ENCODE results near the gene B4GALNT3. TPM values are rescaled to one million over a fixed set of nuclear protein-coding genes. Genes with fewer than 3 reads are reported as not detected.
A peak's percentile ranks its signal among the peaks of the same experiment; 100 is the strongest.
"Not testable (repeated sequence)": the region's sequence is repeated elsewhere in the genome, so short reads cannot be mapped to it uniquely, and the experiment has no call there.

Gene B4GALNT3
- total RNA-seq, 1 donor, result under 0.01 TPM

DNA sequence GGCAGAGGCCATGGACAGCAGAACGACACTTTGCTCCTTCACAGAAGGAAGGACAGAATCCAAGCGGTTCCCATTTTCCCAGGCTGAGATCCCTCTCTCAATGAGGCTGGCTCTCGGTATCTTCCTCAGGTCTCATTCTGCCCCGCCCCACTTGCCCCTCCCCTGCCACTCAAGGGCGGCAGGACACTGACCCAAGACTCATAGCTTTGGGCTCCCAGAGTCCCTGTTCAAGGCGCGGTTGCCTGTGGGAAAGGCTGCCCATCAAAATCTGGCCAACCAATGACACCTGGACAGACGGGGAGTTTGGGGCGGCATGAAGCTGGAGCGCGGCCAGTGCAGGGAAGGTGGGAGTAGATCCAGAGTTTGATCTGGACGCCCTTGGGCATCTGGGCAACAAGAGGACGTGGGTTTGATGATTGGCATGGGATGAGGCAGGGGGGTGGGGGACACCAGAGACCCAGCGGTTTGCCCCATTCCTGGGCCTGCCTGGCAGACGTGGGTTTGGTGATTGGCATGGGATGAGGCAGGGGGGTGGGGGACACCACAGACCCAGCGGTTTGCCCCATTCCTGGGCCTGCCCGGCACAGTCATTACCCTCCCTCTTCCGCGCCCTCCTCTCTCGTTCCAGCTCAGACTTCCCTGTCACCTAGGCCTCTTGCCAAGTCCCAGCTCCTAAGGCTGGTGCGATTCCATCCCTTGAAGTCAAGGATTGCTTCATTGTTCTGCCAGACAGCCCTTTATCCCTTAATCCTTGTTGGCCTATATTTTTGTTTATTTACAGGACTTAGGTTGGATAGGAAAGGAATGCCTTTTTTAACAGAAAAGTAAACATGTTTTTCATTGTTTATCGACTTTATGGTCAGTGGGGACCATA is 111.4 kb downstream of the B4GALNT3 start:
- no peak for DNase-seq (ENCODE audit: low read depth in 2 of 3, low spot score in 2 of 3)

DNA sequence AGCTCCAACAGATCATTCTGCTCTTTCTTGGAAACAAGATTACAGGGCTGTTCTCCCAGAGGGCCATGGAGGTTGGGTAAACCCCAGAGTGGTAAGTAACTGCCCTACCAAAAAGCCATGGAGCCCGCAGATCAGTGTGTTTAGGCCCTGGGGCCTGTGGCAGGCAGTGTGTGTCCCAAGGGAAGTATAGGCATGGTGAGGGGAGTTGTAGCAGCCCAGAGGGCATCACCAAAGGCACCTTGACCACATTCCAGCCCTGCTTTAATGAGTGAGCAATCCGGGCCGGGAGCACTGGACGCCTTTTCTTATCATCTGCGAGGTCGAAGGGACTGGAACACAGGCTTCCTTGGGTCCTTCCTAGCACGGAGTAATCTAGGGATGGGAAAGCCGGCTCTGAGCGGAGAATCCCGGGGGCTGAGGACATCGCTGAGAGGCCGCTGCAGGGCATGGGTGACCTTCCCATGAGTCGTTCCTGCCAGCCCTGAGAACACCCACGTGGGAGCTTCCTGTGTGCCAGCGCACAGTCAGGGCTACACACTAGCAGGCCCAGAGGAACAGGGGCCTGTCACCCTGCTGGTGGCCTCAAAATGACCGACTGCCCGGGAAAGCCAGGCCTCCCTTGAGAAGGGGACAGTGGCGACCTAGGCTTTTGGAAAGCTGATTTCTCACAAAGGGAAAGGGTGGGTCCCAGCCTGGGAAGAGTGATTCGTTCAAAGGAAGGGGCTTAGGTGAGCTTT is 112.2 kb downstream of the B4GALNT3 start:
- no peak for DNase-seq (ENCODE audit: low read depth in 2 of 3, low spot score in 2 of 3)

DNA sequence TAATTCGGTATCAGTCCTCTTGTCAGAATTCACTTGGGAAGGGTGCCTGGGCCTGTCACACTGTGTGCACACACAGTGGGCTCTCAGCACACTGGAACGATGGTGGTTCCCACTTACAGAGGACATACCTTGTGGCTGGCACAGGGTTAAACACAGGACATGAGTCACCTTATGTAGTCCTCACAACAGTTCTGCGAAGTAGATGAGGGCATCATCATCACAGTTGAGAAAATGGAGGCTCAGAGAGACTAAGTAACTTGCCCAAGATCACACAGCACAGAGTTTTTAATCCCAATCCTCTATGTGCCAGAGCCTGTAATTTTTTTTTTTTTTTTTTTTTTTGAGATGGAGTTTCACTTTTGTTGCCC is 112.8 kb downstream of the B4GALNT3 start:
- no peak for DNase-seq (ENCODE audit: low read depth in 2 of 3, low spot score in 2 of 3)

DNA sequence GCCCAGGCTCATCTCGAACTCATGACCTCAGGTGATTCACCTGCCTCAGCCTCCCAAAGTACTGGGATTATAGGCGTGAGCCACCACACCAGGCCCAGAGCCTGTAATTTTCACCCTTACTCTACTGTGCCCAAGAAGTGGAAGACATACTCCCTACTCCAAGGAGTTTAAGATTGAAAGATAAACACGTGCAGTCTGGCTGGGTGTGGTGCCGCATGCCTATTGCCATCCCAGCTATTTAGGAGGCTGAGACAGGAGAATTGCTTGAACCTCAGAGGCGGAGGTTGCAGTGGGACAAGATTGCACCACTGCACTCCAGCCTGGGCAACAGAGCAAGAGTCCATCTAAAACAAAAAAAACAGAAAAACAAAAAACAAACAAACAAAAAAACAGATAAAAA is 113.5 kb downstream of the B4GALNT3 start:
- DNase-seq (ENCODE audit: low read depth in 2 of 3, low spot score in 2 of 3), result no peak

DNA sequence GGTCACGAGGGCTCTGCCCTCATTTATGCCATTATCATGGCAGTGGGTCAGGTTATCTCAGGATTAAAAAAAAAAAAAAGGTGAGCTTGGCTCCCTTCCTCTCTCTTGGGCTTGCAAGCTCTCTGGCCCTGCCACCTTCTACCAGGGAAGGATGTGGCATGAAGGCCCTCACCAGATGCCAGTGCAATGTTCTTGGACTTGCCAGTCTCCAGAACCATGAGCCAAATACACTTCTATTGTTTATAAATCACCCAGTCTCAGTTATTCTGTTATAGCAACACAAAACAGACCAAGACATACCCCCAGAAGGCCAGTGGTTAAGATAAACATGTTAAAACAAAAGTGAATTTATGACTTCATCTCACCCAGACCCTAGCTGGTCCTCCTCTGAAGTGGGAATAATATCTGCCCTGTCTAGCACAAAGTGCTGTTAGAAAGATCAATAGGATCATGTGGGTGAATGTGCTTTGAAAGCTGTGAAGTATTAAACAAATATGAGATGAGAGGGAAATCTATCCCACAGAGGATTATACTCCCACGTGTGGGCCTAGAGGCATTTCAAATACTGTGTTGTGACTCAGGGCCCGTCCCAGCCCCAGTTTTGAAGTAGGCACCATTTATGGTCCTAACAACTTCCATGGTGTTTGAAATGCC is 114.9 kb downstream of the B4GALNT3 start:
- no peak for DNase-seq (ENCODE audit: low read depth in 2 of 3, low spot score in 2 of 3)

DNA sequence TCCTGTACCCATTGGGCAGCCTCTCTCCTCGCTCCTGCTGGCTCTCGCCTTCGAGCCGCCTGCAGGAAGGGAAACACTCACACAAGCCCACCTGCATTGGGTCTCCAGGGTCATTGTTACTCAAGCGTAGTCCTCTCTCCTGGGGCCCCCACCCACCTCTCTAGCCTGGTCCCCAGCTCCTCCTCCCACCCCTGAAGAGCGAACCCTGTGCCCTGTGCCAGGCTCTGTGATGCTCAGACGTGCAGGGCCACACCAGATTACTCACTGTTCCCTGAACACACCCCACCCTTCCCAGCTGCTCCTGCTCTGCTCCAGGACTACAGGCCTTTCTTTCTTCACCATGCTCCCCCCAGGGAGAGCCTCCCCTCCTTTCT is 115.4 kb downstream of the B4GALNT3 start:
- DNase-seq (ENCODE audit: low read depth in 2 of 3, low spot score in 2 of 3), result no peak

DNA sequence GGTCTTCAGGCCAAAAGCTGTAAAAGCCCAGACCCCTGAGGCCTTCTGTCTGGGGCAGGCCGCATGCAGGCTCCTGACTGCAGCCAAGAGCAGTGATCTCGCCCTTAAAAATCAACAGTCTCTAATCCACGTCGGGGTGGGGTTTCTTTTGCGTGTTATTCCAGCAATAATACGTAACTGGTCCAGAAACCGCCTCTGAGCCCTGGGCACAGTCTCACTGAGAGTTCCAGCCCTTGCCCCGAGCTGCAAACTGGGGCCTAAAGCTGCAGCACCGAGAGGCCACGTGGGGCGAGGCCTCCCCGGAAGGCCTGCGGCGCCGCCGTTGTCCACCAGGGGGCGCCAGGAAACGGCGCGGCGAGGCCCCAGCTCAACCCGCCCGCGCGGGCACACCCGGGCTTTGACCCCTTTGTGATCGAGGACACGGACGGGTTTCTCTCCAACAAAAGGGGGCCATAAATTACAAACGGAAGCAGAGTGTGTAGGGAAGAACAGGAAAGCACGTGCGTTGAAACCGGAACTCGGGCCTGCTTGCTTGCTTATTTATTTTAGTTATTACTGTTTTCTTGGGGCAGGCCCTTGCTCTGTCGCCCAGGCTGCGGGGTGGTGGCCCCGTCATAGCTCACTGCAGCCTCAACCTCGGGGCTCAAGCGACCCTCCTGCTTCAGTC is 116.3 kb downstream of the B4GALNT3 start:
- DNase-seq (ENCODE audit: low read depth in 2 of 3, low spot score in 2 of 3), result peak; percentile 75 to 87 (median 78)

DNA sequence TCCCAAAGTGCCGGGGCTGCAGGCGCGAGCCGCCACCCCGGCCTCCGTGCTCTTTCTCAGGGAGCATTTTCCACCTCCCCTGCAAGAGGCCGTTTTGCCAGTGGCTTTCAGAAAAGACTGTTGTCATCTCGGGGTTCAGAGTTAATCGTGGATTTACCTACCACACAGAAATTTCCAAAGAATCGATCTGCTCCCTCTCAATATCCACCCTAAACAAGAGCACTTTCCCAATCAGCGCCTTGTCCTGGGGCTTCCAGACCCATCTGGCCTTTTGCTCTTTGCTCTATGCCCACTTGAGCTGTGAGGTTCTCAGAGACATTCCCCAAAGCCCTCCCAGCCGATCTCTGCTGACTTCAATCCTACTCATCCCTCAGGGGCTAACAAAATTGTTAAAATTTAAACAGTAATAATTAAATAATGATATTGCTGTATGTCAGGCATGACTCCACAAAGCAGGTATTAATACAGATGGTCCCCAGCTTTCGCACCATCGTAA is 116.9 kb downstream of the B4GALNT3 start:
- DNase-seq (ENCODE audit: low read depth in 2 of 3, low spot score in 2 of 3), result no peak

DNA sequence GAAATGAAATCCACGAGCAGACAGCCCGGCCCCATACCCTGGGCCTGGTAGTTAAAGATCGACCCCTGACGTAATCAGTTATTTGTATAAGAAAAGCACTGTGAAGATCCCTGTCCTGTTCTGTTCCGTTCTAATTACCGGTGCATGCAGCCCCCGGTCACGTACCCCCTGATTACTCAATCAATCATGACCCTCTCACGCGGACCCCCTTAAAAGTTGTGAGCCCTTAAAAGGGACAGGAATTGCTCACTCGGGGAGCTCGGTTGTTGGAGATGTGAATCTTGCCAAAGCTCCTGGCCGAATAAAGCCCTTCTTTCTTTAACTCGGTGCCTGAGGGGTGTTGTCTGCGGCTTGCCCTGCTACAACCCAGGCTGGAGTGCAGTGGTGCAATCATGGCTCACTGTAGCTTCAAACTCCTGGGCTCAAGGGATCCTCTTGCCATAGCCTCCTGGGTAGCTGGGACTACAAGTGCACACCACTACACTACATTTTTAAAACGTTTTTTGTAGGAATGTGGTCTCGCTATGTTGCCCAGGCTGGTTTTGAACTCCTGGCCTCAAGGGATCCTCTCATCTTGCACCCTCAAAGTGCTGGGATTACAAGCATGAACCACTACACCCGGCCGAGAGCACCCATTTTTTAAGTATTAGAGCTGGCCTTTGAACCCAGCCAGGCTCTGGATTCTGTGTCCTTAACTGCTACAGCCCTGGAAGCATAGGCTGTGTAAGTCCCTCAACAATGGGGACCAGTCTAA is 118.4 kb downstream of the B4GALNT3 start:
- DNase-seq (ENCODE audit: low read depth in 2 of 3, low spot score in 2 of 3), result not testable (repeated sequence)

DNA sequence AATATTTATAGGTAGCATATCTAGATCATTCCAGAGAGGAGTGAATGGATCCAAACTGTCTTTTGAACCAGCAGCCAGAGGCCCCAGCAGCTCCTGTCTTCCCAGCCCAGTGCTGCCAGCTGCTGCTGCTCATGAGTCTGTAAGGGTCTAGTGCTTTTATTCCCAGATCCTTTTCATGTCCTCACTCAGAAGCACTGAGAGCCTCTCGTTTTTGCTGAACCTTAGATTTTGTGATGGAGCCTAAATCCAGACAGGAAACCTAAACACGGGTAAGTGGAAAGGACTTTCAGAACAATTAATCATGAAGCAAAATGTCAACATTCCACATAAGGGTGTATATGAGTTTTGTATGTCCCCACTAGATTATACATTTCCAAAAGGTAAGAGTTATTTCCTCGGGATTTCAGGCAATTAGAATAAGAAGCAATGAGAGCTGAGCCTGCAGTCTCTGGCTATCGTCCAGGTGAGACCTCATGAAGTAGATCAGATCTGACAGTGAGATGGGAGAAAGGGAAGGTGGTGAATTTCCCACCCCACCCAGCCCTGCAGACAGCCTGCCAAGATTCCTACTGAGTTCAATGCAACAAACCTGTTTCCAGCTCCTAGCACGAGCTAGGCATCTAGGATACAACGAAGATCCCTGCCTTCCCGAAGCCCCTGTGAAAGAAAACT is 119.1 kb downstream of the B4GALNT3 start:
- no peak for DNase-seq (ENCODE audit: low read depth in 2 of 3, low spot score in 2 of 3)

DNA sequence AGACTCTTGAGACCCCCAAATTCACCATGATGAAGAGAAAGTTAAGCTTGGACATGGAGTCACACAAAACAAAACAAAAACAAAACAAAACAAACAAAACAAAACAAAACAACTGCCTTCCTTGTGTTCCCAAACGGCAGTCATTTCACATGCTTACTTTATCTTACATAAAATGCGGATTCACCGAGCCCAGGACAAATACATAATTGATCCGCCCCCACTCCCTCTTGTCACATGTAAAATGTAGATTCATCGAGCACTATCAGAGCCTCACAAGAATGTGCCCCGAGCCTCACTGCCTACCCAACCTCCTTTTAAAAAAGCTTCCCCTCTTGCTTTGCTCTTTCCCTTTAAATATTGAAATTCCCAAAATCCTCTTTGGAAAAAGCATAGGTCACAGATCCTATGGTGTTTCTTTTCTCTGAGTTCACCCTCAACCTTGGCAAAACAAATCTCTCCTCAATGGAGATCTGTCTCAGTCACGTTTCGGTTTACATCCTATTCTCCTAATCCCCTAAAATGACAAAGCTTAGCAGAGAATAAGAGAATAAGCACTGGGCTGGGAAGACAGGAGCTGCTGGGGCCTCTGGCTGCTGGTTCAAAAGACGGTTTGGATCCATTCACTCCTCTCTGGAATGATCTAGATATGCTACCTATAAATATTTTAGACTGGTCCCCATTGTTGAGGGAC is 119.8 kb downstream of the B4GALNT3 start:
- DNase-seq (ENCODE audit: low read depth in 2 of 3, low spot score in 2 of 3), result no peak

DNA sequence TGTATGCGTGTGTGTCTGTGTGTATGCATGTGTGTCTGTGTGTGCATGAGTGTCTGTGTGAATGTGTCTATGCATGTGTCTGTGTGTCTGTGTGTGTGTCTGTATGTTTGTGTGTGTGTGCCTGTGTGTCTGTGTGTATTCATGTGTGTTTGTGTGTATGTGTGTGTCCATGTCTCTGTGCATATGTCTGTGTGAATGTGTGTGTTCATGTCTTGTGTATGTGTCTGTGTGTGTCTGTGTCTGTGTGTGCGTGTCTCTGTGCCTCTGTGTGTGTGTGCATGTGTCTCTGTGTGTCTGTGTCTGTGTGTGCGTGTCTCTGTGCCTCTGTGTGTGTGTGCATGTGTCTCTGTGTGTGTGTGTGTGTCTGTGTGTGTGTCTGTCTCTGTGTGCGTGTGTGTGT is 121.1 kb downstream of the B4GALNT3 start:
- DNase-seq (ENCODE audit: low read depth in 2 of 3, low spot score in 2 of 3), result no peak

DNA sequence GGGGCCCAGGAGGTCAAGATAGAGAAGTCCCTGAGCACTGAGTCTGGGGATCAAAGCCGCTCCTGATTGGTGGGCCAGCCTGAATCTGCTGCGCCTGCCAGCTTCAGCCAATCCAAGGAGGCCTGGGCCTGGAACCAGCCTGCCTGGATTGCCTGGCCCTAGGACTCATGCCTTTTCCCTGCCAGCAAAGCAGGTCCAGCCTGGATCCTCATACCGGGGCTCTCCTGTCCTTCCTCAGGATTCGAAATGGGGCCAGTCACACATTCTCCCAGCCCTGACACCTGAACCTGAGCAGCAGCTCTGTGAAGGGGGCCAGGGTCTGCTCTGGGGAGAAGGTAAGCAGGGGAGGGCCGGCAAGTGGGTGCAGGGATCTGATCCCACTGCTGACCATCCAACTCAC is 121.6 kb downstream of the B4GALNT3 start:
- no peak for DNase-seq (ENCODE audit: low read depth in 2 of 3, low spot score in 2 of 3)

DNA sequence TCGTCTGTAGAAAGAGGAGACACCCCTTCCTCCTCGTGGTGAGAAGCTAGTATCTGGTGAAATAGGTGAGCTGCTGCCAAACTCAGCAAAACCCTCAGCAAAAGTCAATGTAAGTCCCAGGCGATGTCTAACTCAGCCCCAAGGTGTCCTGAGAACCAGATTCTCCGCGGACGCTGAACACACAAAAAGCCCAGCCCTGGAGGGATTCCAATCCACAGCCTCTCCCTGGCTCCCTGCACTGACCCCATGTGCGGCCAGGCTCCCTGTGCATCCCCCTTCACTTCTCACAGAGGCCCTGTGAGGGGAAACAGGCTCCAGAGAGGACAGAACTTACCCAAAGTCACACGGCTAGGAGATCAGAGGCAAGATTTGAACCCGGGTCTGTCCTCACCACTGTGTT is 122.0 kb downstream of the B4GALNT3 start:
- DNase-seq (ENCODE audit: low read depth in 2 of 3, low spot score in 2 of 3), result no peak

DNA sequence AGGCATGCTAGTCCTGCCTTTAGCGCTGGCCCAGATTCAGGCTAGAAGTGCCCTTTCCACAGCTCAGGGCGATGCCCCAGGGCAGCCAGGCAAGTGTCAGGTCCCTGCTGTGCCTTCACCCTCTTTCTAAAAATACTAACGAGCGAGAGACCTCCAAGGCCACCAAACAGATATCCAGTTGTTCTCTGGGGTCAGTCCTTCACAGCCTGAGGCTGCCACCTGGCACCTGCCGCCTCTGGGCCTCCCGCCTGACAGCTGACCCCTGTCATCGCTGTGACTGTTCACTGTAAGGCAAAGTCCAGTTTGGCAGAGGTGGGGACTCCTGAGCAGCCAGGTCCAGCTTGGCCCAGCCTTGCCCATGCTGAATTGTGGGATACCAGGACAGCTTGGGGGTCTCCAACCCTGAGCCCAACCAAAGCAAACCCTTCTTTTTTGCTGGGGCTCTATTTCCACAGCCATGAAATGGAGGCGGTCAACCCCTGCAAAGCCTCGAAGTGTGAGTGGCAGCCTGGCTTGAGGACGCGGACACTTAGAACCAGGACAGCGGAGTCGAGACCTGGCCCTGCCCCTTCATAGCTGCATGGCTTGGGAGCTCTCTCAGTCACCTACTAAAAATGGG is 123.6 kb downstream of the B4GALNT3 start:
- DNase-seq (ENCODE audit: low read depth in 2 of 3, low spot score in 2 of 3), result no peak

DNA sequence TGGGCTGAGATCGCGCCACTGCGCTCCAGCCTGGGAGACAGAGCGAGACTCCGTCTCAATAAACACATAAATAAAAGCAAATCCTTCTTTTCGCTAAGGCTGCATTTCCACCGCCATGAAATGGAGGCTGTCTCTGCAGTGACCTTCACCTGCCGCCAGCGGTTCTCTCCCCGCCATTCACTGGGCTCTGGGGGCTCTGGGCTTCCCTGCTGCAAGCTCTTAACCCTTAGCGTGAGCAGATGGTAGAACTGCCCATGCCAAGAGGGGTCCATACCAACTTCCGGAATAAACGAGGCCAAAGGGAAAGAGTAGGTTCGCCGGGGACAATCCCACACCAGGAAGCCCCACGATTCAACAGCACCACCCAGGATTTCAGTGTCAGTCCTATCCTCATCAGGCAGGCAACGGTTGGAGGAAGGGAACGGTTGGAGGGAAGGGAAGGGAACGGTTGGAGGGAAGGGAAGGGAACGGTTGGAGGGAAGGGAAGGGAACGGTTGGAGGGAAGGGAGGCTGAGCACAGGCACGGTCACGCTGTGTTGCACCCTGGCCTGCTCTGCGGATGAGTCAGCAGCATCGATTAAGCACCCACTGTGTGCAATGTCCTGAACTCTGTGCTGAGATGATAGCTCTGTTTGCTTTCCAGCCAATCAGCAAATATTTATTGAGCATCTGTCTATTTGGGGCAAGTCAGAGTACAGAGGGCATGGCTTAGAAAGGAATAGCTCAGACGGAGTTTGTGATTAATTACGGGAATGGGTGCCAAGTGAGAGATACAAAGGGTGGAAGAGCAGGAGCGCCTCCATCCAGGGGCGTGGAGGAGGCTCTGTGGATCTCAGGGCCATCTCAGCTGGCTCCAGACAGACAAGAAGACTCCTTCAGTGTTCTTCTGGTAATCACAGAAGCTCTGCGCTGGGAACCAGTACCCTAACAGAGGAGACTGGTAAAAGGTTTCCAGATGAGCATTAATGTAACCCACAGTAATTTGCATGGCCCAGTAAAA is 125.6 kb downstream of the B4GALNT3 start:
- no peak for DNase-seq (ENCODE audit: low read depth in 2 of 3, low spot score in 2 of 3)

DNA sequence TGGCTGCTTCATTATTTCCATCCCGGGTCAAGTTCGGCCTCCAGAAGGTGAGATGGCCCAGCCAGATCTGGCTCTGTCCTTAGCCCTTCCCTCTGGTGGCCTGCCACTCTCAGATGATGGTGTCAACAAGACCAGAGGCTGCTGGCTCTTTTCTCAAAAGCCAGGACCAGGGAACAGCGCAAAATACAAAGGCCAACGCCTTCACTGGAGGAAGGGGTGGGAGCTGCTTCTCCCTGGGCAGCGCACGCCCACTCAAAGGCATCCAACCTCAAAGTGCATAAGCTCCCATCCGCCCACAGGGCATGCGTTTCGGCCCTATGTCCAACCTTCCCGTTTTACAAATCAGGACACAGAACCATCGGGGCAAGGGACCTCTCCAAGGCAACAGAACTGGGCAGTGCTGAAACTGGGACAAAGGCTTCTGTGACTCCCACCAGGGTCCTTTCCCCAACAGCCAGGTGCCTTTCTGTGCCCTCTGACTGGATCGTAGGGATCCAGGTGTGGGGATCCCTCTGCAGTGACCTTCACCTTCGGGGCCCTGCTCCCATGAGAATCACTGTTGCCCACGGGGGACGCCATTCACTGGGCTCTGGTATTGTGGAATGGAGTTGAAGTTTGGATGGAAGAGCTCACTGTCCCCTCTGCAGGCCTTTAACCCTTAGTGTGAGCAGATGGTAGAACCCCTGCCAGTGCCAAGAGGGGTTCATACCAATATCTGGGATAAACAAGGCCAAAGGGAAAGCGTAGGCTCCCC is 126.8 kb downstream of the B4GALNT3 start:
- DNase-seq (ENCODE audit: low read depth in 2 of 3, low spot score in 2 of 3), result no peak

Data from hematopoietic multipotent progenitor cell (in vitro differentiated cells).